Kidney (tissue), 14 donors: ENCODE results near the gene MSH5. TPM values are rescaled to one million over a fixed set of nuclear protein-coding genes. Genes with fewer than 3 reads are reported as not detected.
A peak's percentile ranks its signal among the peaks of the same experiment; 100 is the strongest.

ENCODE experiments used
- DNase-seq, 5 donors: peaks; one replicate each; pipeline ENCODE4 v3.0.0-alpha.2; 2013 to 2020
- FAIRE-seq: peaks from 2 replicates; lab custom pipeline; 2012; peaks lifted over from hg19 to GRCh38; lab: Jason Lieb, UNC
- H3K27ac ChIP-seq, 2 donors: one replicate each; pipeline ENCODE4 v1.7.0; 2013; ENCODE audit warnings: low read depth in 2 of 2, low read length in 2 of 2, inconsistent platforms in 1 of 2
- H3K27me3 ChIP-seq: one replicate; pipeline ENCODE4 v1.7.1; 2013; ENCODE audit warnings: low read length, inconsistent platforms; ENCODE audit not compliant: control insufficient read depth, insufficient read depth
- H3K36me3 ChIP-seq, 3 donors: one replicate each; pipeline versions ENCODE4 v1.7.0 to v1.7.1; 2013; ENCODE audit warnings: low read length in 3 of 3, control low read depth in 1 of 3, inconsistent platforms in 1 of 3; ENCODE audit not compliant: insufficient read depth in 3 of 3, control insufficient read depth in 2 of 3
- H3K4me1 ChIP-seq, 3 donors: one replicate each; pipeline versions ENCODE4 v1.7.0 to v1.7.1; 2013; ENCODE audit warnings: low read length in 3 of 3, inconsistent platforms in 1 of 3, low read depth in 1 of 3; ENCODE audit not compliant: control insufficient read depth in 2 of 3, insufficient read depth in 2 of 3
- H3K4me3 ChIP-seq, 3 donors: one replicate each; pipeline versions ENCODE4 v1.7.0 to v1.8.1; 2013; ENCODE audit warnings: low read length in 3 of 3, control low read depth in 1 of 3, inconsistent platforms in 1 of 3
- H3K9ac ChIP-seq, 3 donors: one replicate each; pipeline versions ENCODE4 v1.7.0 to v1.7.1; 2013; ENCODE audit warnings: low read length in 3 of 3, control low read depth in 1 of 3, inconsistent platforms in 1 of 3
- H3K9me3 ChIP-seq, 3 donors: one replicate each; pipeline versions ENCODE4 v1.7.0 to v1.7.1; 2013; ENCODE audit warnings: low read length in 3 of 3, control low read depth in 1 of 3, inconsistent platforms in 1 of 3; ENCODE audit not compliant: control insufficient read depth in 2 of 3, insufficient read depth in 1 of 3
- CTCF ChIP-seq: IDR thresholded peaks from 3 replicates; pipeline ENCODE4 v1.5.1; 2012; ENCODE audit warnings: mild to moderate bottlenecking, moderate library complexity, borderline replicate concordance; ENCODE audit not compliant: insufficient read depth; ENCODE audit errors: extremely low read depth
- intact Hi-C: fragments of 100-400 bp; cut with DNase I; formaldehyde crosslinking; loops from one replicate; pipeline ENCODE4 v1.11.1; 2022
- polyA plus RNA-seq: library from polyadenylated mRNA; stranded (reverse); fragments of 350-450 nt; fragmentation: Illumina TruSeq; extraction: RNeasy Lipid Tissue Mini Kit (QIAGEN cat#74804); gene quantifications from one replicate; pipeline ENCODE4 v1.2.3, GENCODE V29; 2014; ENCODE audit warnings: low read depth, low replicate concordance; ENCODE audit not compliant: insufficient read depth
- total RNA-seq: library from RNA; stranded (reverse); fragmentation: NEBNext Ultra II Directional; extraction: Animal tissue kit (Norgen Biotek cat#: 25700); gene quantifications from one replicate; pipeline ENCODE4 v1.2.1, GENCODE V29; 2021
- donor health status: control.
- donor health status: control.
- donor health status: control.
- donor health status: control.
- donor health status: control.
- donor health status: DM: yes; HTN: yes; CAD: no.
- donor health status: Normal renal cell carcinoma (clear cell type).

MSH5 gene
- total and polyA plus RNA-seq, 2 donors from 2014 or later: 14.4 to 23.7 TPM

- H3K9me3 ChIP-seq: no peaks in the 10 kb centered on the region
- no peak overlapping the region for H3K4me3 ChIP-seq
- TF ChIP-seq CTCF: no peak
- no peak overlapping the region for H3K27ac ChIP-seq
- no peaks in the 10 kb centered on the region for H3K27me3 ChIP-seq
- peak in 1 of 5 donors; percentile 41 for DNase-seq
- FAIRE-seq: no peak
- intact Hi-C loops: no loop called here
- H3K36me3 ChIP-seq: no peaks in the 10 kb centered on the region
- no peak overlapping the region for H3K9ac ChIP-seq
- peaks cover 0 to 6% (median 0%) of the 10 kb centered on the region in 3 donors for H3K4me1 ChIP-seq
Measured at GRCh38 chr6:31768363-31769257, 28.8 kb downstream of the MSH5 start.

DNA sequence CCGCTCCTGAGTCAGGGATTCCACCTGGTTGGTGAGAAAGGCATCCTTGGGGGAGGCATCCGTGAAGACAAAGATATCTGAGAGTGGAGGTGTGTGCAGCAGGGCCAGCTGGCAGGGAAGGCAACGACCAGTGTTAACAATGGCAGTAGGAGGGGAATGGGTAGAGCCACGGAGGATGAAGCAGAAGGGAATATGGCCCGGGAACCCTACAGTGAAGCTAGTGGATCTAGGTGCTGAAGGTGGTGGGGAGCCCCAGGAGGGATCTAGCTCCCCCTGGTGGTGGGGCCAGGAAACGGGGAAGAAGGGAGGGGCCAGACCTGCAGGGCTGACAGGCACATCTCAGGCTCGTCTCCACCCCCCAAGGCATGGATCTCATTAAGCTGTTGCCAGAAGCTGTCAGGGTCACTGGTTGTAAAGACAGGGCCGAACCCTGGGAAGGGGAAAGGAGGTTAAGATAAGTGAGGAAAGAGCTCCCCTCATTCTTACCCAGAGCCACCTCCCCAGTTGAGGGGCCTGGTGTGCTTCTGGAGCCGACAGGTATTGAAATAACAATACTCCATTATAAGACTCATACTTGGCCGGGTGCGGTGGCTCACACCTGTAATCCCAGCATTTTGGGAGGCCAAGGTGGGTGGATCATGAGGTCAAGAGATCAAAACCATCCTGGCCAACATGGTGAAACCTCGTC is 30.0 kb downstream of the MSH5 start:
- Histone ChIP-seq H3K27me3 (no peaks in the 10 kb centered on the region), H3K4me1 (peaks cover 0 to 6% (median 0%) of the 10 kb centered on the region in 3 donors), H3K27ac (no peak overlapping the region), H3K36me3 (no peaks in the 10 kb centered on the region), H3K9me3 (no peaks in the 10 kb centered on the region), H3K9ac (no peak overlapping the region), H3K4me3 (no peak overlapping the region)
- peak in 2 of 5 donors; percentile 22 to 28 for DNase-seq
- intact Hi-C loops: no loop called here
- no peak for FAIRE-seq
- TF ChIP-seq CTCF: peak; percentile 59

GRCh38 chr6:31770860-31771259 is 31.1 kb downstream of the MSH5 start:
- H3K4me3 ChIP-seq: no peak overlapping the region
- intact Hi-C loops: no loop called here
- H3K9me3 ChIP-seq: no peaks in the 10 kb centered on the region
- H3K9ac ChIP-seq: no peak overlapping the region
- DNase-seq: no peak
- no peak for FAIRE-seq
- peaks cover 0 to 11% (median 0%) of the 10 kb centered on the region in 3 donors for H3K4me1 ChIP-seq
- H3K36me3 ChIP-seq: no peaks in the 10 kb centered on the region
- no peaks in the 10 kb centered on the region for H3K27me3 ChIP-seq
- no peak overlapping the region for H3K27ac ChIP-seq
- TF ChIP-seq CTCF: no peak
